Body of pancreas (tissue), 4 donors: ENCODE data around the gene HIBCH.

Experiments used
- POLR2A ChIP-seq, 3 donors: fragments of 450-650 bp; IDR thresholded peaks; one replicate each; pipeline ENCODE4 v1.6.1; 2016; ENCODE audit warnings: antibody characterized with exemption in 3 of 3, mild to moderate bottlenecking in 2 of 3
- TF ChIP-seq, protein P1 (sequence below), 7 experiments: fragments of 450-650 bp in 4 of 7; fragments of 200-600 bp in 3 of 7; sonication (generic) in 3 of 7; IDR thresholded peaks; one replicate each; pipeline ENCODE4 v1.5.1; 2016 to 2019; ENCODE audit warnings: antibody characterized with exemption in 7 of 7

DNA sequence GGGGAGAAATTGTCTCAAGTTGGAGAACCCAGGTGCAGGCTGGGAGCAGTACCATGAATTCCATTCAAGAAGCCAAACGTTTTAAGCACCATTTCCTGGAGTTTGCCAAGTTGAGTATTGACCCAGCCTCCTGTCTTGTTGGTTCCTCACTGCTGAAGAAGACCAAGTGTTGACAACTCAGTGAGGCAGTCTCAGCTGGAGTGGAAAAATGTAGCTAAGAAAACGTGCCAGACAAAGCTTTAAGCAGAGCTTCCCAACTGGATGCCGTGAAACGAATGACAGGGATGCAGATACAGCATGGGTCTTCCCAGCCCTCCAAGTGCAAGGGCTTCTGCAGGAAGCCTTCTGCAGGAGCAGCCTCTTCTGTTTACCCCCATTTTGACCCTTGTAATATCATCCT lies 23.0 kb upstream of the HIBCH start:
- TF ChIP-seq, protein P1, sequence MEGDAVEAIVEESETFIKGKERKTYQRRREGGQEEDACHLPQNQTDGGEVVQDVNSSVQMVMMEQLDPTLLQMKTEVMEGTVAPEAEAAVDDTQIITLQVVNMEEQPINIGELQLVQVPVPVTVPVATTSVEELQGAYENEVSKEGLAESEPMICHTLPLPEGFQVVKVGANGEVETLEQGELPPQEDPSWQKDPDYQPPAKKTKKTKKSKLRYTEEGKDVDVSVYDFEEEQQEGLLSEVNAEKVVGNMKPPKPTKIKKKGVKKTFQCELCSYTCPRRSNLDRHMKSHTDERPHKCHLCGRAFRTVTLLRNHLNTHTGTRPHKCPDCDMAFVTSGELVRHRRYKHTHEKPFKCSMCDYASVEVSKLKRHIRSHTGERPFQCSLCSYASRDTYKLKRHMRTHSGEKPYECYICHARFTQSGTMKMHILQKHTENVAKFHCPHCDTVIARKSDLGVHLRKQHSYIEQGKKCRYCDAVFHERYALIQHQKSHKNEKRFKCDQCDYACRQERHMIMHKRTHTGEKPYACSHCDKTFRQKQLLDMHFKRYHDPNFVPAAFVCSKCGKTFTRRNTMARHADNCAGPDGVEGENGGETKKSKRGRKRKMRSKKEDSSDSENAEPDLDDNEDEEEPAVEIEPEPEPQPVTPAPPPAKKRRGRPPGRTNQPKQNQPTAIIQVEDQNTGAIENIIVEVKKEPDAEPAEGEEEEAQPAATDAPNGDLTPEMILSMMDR (IDR thresholded peaks at IDR 0.05) = no peak
- no peak for TF ChIP-seq POLR2A (IDR thresholded peaks at IDR 0.05)
